Activated naive CD4-positive, alpha-beta T cell (primary cell): ENCODE results near the gene NDUFS2.

Source experiments
- DNase-seq, 4 experiments: peaks; one replicate each; lab custom pipeline; 2025; lab: John Stamatoyannopoulos, UW

The NDUFS2 gene

DNA sequence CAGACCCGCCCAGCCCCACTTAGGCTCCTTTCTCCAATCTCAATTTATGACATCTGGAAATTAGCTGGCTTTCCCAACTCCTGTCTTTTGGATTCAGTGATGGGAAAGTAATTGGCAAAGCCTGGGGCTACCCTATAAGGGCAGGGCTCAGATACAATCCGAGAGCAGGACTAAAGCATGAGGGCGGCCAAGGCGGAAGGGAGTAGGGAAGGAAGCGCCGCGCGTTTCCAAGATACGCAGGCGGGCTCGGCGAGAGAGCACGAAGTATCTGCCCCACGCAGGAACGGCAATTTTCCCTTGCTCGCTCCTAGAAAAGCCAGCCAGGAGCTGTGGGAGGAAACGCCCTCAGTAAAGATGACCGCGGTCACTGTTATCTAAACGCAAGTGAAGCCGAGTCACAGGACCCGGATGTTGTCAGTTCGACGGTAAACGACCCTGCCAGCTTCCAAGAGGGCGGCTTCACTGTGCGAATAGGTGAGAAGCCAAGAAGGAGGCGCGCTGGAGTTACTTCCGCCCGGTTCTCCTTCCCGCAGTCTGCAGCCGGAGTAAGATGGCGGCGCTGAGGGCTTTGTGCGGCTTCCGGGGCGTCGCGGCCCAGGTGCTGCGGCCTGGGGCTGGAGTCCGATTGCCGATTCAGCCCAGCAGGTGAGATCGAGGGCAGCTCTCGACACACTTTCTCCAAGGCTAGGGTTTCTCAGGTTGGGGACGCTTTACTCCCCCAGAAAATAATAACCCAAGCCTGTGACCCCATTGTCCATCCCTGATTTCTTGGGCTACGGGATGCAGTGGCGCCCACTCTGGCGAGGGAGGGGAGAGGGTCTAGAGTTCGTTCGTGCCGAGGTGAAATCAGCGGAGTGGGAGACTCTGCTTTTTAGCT is at the start of gene NDUFS2:
NDUFS2 (plus strand) TSS at position 532 of the 877 bp plus-strand sequence; CDS start at position 551, 19 bp downstream.
- DNase-seq: peak; percentile 79 to 88 (median 86)

DNA sequence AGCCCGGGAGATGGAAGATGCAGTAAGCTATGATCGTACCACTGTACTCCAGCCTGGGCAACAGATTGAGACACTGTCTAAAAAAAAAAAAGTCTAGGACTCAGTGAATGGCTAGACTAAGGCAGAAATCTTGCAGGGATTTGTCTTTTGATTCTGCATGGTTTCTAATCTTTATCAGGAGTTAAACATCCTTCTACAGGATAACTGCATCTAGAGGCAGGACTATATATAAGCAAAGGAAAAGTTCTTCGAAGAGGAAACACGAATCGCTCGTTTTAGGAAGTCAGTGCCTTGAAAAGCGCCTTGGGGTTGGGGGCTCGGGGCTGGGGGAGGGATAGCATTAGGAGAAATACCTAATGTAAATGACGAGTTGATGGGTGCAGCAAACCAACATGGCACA is 49.0 kb upstream of the NDUFS2 start:
- DNase-seq: no peak

DNA sequence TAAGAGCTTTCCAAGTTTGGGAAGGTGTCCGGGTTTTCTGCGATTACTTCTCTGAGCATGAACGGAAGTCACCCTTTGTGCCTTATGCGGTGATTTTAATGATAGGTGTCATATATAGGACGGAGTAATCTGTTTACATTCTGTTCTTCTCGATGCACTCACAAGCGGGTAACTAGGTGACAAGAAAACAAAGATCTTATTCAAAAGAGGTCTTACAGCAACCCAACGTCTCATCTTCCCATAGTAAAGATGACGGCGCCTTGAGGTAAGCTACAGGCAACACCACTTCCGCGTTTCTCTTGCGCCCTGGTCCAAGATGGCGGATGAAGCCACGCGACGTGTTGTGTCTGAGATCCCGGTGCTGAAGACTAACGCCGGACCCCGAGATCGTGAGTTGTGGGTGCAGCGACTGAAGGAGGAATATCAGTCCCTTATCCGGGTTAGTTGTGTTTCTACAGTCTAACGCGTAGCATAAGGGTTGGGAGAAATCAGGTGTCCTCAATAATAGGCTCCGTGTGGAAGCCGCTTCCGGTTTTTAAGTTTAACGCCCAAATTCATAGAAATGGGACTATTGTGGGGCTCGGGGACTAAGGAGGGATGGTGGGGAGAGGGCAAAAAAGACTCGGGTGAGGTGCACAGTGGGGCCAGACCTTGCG is 48.4 kb upstream of the NDUFS2 start, which contains the start of gene UFC1:
UFC1 (plus strand) TSS at position 297 of the 656 bp plus-strand sequence; CDS start at position 317, 20 bp downstream.
- peak; percentile 39 to 69 (median 62) for DNase-seq

DNA sequence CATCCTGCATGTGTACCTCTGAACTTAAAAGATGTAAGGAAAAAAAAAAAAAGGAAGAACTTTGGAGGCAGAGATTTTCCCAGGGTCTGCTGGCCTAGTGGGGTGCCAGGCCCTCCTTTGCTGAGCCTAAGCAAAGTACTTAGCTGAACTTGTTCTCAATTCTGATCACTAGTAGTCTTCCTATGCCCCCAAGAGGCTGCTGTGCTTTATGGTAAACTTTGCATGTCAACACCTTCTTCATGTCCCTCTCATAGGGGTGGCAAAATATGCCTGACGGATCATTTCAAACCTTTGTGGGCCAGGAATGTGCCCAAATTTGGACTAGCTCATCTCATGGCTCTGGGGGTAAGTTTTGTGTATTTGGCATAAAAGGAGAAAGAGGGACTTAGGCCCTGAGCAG is 44.3 kb upstream of the NDUFS2 start:
- DNase-seq: no peak

DNA sequence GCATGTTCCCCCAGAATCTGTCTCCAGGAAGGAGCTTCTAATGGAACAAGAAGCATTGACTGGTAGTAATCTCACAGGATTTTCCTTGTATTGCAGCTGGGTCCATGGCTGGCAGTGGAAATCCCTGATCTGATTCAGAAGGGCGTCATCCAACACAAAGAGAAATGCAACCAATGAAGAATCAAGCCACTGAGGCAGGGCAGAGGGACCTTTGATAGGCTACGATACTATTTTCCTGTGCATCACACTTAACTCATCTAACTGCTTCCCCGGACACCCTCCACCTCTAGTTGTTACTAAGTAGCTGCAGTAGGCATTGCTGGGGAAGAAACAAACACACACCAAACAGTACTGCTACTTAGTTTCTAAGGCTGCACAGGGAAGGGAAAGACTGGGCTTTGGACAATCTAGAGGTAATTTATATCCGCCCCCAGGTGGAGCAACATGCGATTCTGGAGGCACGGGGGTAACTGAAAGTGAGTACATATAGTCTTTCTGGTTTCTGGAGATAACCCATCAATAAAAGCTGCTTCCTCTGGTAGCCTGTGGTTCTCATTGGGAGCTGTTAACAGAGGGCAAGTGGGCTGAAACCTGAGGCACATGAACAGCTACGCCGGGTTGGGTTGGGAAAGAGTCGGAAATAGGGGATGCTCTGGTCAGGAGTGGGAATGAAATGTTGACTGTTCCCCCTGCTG is 43.7 kb upstream of the NDUFS2 start:
- no peak for DNase-seq

DNA sequence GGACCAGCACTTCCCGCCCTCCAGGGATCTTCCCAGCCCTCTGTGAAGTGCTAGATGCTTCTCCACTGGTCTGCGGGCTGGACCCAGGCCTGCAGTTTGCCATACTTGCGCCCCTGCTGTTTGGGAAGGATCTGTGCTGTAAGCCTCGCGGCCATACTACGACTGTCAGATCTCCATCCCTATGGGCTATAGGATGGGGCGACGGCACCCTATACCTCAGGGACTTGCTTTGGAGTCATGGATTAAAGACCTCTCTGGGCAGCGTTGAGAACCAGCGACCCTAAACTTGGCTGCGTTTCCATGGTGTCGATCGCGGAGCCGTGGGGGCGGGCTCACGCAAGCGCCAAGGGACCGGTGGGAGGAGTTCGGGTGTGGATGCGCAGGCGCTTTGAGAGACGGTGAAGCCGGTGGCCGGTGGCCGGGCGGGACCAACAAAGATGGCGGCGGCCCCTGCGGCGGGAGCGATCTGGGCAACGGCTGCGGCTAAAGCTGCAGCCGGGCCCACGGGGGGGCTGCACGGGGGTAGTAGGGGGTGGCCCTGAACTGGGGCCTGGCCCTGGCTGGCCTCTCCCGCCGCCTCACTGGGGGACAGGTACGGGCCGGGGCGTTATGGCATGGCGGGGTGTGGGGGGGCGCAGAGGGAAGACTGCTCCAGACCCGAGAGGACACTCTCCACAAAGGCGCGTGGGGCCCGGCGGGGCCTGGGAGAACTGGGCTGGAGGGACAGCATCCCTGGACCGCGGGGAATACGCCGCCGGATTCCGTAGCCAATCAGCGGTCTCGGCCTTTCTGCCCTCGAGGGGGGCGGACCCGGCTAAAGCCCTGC is 42.9 kb upstream of the NDUFS2 start, which contains the start of gene USP21:
USP21 (plus strand) TSS at position 414 of the 826 bp plus-strand sequence. CDS start 1,141 bp downstream, outside the sequence.
- DNase-seq: peak; percentile 79 to 88 (median 86)

DNA sequence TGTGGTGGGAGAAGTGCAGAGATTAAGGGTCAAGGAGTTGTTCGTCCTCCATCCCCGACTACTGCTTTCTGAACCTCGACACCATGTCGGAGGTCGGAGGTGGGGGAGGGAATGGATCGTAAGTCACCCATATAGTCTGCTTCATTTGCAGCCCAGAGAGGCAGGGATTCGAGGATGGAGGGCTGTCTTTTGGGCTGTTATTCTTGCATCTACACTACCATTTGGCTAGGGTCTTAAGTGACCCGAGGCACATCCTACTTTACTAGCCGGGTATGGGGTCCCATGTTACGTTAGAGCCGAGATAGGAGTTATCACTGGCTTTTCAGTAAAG is 42.3 kb upstream of the NDUFS2 start:
- DNase-seq: no peak

DNA sequence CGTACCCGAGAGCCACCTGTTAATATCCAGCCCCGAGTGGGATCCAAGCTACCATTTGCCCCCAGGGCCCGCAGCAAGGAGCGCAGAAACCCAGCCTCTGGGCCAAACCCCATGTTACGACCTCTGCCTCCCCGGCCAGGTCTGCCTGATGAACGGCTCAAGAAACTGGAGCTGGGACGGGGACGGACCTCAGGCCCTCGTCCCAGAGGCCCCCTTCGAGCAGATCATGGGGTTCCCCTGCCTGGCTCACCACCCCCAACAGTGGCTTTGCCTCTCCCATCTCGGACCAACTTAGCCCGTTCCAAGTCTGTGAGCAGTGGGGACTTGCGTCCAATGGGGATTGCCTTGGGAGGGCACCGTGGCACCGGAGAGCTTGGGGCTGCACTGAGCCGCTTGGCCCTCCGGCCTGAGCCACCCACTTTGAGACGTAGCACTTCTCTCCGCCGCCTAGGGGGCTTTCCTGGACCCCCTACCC is 41.5 kb upstream of the NDUFS2 start:
- no peak for DNase-seq

DNA sequence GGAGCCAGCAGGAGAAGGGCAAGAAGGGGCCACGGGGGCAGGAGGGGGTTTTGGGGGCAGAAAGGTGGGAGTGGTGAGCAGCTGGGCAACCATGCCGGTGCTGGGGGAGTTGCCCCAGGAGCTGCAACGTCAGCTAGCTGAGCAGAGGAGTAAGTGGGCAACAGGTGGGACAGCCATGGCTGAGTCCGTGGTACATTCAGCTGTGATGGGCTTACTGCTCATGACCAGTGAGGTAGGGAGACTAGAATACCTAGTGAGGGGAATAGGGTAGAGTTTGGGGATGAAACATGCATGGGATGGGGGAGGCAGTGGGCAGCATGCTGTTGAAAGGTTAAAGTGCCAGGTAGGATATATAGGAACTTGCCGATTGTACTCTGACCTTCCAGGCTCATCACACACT is 40.5 kb upstream of the NDUFS2 start:
- no peak for DNase-seq

DNA sequence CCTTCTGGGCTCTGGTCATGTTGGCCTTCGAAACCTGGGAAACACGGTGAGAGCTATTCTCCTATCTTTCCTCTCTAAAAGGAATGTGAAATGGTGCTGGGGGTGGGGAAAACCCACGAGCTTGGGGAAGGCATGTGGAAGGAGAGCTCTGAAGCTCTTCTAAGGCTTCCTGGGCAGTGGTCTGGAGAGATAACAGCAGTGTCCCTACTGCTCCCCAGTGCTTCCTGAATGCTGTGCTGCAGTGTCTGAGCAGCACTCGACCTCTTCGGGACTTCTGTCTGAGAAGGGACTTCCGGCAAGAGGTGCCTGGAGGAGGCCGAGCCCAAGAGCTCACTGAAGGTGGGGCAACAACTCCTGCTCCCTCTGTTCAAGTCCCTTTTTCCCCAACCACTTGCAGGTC is 40.1 kb upstream of the NDUFS2 start:
- no peak for DNase-seq

DNA sequence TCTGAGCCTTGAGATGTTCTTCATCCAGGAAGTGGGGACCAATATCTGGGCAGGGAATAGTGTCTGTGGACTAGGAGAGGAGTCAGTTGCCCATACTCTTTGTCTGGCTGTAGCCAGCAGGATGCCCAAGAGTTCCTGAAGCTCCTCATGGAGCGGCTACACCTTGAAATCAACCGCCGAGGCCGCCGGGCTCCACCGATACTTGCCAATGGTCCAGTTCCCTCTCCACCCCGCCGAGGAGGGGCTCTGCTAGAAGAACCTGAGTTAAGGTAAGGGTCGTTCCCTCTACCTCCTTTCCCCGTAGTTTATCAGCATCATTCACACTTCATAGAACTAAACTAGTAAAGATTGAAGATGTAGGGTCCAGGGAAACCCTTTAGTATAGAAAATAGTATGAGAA is 39.4 kb upstream of the NDUFS2 start:
- DNase-seq: no peak

DNA sequence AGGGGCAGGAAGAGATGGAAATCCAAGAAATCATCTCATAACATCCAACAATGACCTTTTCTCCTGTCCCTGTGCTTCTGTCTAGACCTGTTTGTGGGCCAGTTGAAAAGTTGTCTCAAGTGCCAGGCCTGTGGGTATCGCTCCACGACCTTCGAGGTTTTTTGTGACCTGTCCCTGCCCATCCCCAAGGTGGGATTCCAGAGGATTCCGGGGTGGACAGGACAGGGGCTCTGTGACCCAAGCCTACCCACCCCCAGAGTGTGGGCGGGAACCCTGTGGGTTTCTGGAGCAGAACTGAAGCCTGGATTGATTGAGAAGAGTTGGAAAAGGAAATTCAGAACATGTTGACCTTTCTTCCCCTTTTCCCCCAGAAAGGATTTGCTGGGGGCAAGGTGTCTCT is 38.4 kb upstream of the NDUFS2 start:
- DNase-seq: no peak

DNA sequence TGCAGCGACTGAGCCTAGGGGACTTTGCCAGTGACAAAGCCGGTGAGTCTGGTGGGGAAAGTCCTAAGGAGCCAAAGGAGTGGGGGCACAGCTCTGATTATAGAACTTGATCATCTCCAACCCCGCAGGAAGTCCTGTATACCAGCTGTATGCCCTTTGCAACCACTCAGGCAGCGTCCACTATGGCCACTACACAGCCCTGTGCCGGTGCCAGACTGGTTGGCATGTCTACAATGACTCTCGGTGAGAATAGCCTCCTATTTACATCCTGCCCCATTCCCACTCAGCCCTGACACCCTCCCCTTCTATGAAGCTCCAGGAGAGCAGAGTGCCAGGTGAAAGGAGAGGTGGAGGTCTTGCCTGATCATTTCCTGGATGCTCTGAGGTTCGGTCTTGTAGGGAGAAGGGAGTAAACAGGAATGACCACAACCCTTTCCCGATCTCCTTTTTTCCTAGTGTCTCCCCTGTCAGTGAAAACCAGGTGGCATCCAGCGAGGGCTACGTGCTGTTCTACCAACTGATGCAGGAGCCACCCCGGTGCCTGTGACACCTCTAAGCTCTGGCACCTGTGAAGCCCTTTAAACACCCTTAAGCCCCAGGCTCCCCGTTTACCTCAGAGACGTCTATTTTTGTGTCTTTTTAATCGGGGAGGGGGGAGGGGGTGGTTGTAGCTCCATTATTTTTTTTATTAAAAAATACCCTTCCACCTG is 37.1 kb upstream of the NDUFS2 start:
- DNase-seq: no peak

DNA sequence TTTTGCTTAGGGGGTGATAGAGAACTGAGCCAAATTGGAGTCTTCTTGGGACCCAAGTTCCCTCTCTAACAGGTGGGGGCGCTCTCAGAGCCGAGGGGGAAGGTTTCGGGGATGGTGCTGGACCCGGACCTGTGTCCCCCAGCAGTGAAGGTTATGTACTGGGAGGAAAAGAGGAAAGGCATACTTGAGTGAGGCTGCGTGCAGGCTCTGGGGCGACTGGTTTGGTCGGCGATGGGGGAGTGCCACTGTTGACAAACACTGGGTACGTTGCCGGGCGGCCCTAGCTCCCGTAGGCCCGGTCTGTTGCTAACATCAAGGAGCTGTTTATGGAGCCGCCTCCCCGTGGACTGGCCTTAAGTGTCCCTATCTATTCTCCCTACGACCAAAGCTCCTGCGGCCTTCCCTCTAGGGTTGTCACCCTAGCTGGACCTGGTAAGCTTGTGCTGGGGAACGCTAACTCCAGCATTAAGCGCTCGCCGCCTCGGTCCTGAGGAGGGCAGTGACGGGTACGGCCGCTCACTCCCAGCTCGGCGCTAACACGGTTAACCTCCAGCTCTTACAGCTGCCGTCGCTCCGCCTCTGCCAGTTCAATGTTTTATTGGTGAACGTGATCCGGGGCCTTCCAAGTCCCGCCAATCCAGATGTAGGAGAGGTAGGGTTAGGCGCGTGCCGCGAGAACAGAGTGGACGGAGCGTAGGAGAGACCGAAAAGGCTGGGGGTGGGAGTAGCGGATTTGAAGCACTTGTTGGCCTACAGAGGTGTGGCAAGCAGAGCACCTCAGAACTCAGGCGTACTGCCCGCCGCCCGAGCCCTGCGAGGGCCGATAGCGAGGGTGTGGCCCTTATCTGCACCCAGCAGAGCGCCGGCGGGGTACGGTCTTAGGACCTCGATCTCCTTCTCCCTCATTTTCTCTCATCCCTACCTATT is 36.2 kb upstream of the NDUFS2 start, which contains the start of gene PPOX:
PPOX (plus strand) TSS at position 685 of the 927 bp plus-strand sequence. CDS start 422 bp downstream, outside the sequence.
- DNase-seq: peak; percentile 70 to 86 (median 80)

DNA sequence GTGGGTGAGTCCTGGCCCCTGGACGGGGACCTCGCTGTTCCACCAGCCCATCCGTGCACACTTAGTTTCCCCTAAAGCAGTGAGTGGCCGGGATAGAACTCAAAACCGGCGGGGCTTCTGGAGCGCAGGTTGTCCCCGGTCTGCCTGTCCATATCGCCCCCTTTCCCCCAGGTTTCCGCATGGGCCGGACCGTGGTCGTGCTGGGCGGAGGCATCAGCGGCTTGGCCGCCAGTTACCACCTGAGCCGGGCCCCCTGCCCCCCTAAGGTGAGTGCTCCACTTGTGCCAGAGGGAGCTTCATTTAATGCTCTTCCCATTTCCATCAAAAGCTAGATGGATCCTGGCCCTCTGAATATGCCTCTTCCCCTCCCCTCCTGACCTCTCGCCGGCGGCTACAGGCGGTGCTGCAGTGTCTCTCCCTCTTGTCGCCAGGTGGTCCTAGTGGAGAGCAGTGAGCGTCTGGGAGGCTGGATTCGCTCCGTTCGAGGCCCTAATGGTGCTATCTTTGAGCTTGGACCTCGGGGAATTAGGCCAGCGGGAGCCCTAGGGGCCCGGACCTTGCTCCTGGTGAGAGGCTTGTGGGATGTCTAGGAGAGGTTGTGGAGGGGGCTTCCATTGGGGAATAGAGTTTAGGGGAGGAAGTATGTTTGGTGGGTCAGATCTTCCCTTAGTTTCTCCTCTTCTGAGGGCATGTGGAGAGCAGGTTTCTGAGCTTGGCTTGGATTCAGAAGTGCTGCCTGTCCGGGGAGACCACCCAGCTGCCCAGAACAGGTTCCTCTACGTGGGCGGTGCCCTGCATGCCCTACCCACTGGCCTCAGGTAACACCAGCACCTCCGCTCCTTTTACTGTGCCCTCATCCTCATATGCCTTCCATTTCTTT is 35.3 kb upstream of the NDUFS2 start:
- no peak for DNase-seq

DNA sequence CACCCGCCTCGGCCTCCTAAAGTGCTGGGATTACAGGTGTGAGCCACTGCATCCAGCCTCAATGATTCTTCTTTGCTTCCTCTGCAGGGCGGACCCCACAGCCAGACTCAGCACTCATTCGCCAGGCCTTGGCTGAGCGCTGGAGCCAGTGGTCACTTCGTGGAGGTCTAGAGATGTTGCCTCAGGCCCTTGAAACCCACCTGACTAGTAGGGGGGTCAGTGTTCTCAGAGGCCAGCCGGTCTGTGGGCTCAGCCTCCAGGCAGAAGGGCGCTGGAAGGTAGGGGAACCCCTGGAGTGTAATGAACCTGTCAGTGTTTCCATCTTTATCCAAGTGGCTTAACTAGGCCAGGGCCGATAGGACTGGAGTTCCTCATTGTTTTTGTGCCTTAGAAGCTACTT is 33.3 kb upstream of the NDUFS2 start:
- DNase-seq: no peak

DNA sequence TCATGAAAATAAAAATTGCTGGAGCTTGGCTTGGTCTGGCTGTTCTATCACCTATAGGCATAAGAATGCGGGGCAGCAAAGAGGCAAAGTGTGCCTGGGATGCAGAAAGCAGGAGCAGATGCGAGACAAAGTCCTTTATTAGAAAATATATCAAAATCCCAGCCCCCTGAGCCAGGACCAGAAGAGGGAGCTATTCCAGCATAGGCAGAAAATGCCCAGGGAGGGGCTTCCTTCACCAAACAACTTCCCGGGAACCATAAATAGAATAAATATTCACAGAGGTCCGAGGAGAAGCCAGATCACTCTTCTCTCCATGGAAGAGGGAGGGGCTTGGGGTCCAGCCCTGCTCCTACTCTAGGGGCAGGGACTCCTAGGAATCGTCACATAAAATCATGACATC is 31.0 kb upstream of the NDUFS2 start:
- DNase-seq: no peak

DNA sequence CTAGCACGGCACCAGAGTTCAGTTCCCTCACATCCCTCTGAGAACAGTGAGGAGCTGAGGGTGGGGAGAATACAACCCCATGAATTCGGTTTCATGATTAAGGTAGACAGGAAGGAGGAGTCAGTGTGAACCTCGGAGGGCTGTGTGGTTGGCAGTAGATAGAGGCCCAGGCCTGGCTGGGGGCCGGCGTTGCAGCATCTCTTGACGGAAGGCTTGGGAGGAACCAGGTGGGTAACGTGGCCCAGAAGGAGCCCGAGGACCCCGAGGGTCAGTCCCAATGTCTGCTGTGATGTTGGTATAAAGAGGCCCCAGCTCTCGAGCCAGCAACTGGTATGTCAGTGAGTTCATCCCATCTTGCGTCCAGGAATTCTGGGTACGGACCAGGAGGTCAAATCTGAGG is 30.5 kb upstream of the NDUFS2 start:
- DNase-seq: no peak

DNA sequence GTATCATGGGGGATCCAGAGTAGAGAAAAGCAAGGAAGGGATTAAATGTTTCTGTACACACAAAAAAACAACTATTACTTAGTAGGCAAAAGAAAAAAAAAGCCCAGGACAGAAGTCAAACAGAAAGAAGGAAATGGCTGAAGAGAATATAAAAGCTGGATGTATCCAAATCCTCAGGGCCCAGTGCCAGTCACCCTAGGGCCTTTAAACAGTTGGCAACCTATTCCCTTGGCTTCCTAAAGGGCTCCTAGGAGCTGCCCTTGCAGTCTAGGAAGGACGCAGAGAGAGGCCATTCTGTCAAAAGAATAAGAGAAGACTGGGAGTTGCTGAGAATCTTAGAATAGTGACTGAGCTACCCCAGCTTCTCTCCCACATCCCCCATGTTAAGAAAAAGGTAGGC is 29.8 kb upstream of the NDUFS2 start:
- no peak for DNase-seq
